AG20443 (cell line): Measurements from ENCODE around the gene FCGR1A.
"Not testable (repeated sequence)": the region's sequence is repeated elsewhere in the genome, so short reads cannot be mapped to it uniquely, and the experiment has no call there.

ENCODE experiments used
- DNase-seq: peaks from one replicate; pipeline ENCODE4 v3.0.0; 2012; ENCODE audit warnings: low spot score, mixed read lengths

FCGR1A gene

DNA sequence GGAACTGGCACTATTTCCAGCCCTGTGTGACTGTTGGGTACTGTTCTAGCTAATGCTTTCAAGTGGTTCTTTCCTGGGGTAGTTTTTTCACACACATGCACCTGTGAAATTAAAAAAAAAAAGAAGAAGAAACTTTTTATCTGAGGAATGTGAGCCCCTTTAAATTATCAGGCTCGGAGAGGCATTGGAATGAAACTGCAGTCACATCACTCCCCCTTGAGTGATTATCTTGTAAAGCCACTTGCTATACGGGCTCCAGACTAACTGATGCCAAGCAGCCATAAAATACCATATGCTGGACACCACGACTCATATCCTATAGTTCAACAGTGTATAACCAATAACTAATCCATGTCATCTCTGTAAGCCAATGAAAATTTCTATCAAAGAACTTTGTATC, 5.4 kb upstream of the FCGR1A start:
- DNase-seq = not testable (repeated sequence)

DNA sequence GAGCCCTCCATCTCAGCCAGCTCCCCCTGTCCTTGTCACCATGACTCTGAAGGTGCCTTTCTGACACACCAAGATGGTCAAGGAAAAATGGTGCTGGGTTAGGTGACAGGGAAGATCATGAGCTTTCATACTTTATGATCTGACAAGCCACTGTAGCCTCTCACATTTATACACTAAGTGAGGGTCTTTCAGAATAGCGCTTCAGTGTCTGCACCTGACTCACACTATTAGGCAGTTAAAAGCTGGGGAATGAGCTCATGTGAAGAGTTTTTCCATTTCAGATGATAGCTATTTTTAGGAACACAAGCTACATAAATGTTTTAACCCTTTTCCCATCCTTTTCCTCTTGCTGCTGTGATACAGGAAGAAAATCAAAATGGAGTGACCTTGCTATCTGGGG, 4.2 kb upstream of the FCGR1A start:
- DNase-seq = not testable (repeated sequence)

DNA sequence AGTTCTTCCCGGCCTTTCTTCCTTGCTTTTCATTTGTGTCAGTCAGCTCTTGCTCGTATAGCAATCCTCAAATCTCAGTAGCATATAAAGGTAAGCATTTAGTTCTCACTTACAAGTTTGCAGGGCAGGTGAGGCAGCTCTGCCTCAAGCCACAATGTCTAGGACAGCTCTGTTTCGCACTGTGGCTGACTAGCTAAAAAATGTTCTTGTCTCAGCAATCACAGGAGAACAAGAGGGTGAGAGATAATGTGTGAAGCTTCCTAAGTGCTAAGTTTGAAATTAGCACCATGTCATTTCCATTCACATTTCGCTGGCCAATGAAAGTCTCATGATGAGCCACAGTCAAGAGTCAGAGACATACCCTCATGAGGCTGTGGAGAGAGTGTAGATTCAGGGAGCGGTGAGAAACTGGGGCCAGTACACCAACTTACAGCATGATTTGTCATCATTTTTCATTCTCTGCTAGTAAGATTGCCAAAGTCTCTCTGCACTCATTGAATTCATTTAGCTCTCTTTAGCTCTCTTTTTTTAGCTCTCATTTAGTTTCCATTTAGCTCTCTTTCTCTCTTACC, 995 bp upstream of the FCGR1A start:
- not testable (repeated sequence) for DNase-seq

DNA sequence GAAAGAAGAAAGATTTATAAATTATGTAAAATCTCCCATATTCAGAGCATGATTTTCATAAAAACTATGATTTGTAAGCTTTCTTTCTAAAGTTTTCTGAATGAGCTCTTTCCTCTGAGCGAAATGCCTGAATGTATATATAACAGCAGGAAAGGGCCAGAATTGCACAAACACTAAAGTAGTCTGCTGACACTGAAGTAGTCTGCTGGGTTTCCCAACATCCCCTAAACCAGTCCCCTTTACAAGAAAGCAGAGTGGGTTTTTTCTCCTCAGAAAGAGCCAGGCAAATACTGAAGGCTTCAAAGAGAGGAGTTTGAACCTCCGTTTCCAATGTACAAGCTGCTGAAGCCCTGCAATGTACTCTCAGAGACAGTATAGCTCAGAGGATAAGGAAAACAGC, 795 bp downstream of the FCGR1A start:
- not testable (repeated sequence) for DNase-seq

DNA sequence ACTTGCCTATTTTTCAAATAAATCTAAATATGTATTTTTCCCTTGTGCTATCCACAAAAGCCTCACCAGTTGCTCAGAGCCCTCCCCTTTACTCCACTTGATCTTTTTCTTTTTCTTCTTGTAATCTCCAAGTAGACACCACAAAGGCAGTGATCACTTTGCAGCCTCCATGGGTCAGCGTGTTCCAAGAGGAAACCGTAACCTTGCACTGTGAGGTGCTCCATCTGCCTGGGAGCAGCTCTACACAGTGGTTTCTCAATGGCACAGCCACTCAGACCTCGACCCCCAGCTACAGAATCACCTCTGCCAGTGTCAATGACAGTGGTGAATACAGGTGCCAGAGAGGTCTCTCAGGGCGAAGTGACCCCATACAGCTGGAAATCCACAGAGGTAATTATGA, 1.4 kb downstream of the FCGR1A start:
- not testable (repeated sequence) for DNase-seq

DNA sequence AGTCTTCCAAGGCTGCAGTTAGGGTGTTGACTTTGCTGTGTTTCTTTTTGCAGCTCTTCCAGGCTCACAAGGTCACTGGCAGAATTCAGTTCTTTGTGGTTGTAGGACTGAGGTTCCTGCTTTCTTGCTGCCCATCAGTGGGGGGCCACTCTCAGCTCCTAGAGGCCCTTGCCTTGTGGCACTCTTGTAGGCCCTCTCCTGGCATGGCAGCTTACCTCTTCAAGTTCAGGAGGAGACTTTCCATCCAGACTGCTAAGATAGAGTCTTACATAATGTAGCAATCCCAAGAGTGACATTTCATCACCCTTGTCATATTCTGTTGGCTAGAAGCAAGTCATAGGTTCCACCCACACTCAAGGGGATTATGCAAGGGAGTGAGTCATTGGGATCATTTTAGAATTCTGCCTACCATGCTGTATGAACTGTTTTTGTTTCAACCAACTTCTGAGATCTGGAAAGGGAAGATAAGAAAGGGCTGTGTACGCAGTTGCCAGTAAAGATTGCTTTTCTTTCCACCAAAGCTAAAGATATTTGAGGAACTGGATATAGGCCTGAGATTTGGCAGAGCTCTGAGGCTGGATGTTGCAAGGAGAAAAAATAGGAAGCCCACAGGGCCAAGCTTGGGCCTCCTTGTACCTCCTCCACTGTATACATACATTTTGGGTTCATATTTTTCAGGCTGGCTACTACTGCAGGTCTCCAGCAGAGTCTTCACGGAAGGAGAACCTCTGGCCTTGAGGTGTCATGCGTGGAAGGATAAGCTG, 5.4 kb downstream of the FCGR1A start:
- DNase-seq = not testable (repeated sequence)

DNA sequence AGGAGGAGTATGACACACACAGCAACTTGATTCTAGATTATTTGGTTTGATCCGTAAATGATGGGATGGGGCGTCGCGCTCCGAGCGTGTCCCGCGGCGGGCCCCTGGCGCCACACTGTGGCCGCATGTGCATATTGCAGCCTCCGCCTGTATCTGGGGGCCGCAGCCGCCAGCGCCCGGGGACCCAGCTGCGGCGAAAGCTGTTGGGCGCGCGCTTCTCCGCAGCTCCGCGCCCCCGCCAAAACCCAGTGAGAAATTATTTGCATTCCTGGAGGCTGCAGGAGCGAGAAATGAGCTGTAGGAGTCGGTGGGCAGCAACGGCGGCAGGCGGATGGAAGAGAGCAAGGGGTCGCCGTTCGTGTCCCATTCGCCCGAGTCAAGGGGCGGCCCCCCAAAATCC, 10.0 kb downstream of the FCGR1A start:
- DNase-seq = peak; percentile 40

DNA sequence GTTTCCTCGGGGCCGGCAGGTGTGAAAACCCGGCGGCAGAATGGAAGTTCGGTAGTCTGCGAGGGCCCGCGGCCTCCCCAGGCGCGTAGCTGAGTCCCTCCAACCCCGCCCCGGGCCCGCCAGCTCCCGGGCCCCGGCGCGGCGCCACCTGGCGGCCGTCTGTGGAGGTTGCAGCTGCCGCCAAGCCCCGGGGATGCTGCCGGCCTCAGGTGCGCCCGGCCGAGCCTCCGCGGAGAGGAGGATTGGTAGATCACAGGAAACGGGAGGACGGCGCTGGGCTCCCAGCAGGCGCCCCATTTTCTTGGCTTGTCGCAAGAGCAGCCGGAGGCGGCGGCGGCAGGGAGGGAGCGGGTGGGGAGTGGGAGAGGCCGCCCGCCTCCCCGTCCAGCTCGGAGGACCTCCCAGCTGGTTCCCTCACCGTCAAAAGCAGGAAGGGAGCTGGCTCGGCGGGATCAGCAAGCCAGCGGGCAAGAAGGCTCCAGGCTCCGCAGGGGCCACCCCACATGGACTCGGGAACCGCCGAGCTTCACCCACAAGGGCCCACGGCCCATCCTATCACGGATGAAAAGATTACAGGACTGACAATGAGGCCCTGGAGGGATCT, 10.5 kb downstream of the FCGR1A start:
- peak; percentile 82 for DNase-seq

DNA sequence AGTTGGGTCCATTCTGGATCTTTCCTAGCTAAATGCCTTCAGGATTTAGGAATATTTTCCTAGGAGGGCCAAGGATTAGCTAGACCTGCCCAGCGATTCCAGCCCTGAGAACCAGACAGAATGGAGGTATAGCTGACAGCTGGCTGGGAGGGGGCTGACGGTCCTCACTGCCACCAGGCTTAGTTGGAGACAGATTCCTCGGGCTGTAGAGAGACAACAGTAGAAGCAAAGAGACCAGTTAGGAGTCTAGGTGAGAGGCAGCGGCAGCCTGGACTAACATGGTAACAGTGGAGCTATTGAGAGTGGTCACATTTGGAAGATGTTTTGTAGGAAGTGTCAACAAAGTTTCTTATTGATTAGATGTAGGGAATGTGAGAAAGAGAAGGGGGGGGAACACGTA, 11.4 kb downstream of the FCGR1A start:
- not testable (repeated sequence) for DNase-seq

DNA sequence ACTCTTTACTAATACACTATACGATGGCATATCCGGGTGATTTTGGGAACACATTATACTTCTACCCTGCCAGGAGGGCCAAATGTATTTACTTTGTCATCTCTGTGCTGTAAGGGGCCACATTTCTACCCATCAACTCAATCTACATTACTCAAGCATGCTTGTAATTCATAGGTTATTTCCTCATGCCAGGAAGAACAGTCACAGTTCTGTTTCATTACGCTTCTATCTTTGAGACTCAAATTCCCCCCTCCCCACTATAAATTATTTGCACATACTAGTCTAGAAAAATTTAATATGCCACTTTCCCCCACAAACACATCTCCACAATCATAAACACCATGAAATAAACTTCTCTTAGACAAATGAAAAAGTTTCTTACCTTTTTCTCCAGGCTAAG, 19.1 kb downstream of the FCGR1A start:
- not testable (repeated sequence) for DNase-seq

DNA sequence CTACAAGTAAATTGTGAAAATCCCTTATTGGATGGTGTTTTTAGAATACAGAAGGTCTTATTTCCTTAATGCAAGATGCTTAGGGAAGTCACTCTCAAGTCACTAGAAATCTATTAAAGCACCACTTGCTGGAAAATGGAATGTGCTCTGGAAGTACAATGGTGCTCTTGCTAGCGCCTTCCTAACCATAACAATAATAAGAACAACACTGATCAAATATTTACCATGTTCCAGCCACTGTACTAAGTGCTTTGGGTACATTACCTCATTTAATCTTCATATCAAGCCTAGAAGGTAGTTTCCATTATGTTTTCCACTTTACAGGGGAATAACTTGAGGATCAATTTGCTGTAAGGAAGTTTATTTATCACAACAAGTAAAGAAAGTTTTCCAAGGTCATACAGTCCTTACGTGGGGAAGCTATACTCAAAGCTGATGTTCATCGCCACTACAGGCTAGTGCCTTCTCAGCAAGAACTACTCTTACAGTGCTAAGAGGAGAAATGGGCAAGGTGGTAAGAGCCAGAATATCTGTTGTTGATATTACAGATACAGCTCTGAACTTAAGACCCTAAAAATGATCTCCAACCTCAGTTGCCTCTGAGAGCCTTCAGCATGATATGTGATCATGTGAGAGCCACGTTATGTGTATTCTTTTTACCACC, 22.1 kb downstream of the FCGR1A start:
- not testable (repeated sequence) for DNase-seq

DNA sequence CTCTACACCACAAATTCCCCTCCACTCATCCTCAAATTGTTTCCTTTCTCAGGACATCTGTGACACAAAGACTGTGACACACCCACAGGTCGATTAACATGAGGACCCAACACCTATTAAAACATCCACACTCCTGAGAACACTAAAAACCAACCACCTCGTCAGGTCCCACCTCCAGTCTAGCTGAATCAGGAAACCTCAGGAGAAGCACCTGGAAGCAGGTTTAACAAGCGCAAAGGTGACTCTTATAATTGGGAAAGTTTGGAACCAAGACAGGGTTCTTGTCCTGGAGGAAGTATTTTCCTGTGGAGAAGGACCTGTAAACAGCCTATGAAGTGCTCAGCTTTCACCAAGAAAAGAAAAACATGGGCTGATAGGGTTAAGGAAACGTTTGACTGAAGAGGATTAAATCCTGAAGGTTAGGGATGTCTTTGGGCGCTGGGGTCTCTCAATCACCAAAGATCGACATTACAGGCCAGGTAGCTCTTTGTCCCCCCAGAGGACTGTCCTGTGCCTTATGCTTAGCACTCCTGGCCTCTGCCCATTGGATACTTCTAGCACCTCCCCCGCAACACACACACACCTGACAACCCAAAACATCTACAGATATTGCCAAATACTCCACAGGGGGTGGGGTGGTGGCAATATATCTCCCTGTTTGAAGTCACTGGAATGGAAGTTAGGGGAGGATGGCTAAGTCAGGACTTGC, 28.4 kb downstream of the FCGR1A start:
- not testable (repeated sequence) for DNase-seq

DNA sequence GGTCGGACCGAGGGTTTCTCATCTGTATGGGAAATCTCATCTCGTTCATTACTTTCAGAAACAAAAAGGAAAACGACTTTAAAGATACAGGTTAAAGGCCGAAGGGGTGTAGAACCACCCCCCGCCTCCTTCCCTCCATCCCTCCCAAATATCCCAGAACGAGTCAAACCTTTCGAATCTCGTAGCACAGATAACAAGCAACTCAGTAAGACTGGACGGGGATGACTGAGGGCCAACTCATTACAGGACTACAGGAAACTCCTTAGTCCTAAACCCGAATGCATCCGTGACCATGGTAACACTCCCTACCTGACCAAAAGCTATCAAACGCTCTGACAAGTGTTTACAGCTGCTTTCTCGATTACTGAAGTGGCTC, 29.0 kb downstream of the FCGR1A start:
- peak; percentile 4 for DNase-seq

DNA sequence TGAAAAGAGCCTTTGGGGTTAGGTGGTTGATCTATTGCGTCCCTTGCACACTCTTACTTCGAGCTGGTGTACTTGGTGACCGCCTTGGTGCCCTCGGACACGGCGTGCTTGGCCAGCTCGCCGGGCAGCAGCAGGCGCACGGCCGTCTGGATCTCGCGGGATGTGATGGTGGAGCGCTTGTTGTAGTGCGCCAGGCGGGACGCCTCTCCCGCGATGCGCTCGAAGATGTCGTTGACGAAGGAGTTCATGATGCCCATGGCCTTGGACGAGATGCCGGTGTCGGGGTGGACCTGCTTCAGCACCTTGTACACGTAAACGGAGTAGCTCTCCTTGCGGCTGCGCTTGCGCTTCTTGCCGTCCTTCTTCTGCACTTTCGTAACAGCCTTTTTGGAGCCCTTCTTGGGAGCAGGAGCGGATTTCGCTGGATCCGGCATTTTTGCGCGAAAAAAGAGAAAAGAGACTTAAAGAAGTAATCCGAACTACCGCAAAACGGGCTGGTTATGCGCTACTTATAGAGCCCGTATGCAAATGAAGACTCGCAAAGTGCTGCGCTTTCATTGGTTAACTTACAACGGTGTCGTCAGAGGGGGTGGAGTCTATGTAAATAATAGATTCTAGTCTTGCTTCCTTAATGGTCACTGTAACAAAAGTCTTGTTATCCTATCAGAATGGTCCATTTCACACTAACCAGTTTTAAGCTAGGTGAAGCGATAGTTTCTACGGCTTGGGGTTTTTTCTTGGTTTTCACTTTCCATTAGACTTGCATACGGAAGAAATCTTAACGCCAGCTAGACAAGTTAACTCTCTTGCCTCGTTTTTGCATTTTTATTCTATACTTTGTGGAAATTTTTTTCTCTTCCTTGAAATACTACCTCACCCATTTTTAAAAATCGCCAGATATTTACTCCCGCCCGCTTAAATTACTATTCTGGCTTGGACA, 29.7 kb downstream of the FCGR1A start:
- DNase-seq = peak; percentile 48

DNA sequence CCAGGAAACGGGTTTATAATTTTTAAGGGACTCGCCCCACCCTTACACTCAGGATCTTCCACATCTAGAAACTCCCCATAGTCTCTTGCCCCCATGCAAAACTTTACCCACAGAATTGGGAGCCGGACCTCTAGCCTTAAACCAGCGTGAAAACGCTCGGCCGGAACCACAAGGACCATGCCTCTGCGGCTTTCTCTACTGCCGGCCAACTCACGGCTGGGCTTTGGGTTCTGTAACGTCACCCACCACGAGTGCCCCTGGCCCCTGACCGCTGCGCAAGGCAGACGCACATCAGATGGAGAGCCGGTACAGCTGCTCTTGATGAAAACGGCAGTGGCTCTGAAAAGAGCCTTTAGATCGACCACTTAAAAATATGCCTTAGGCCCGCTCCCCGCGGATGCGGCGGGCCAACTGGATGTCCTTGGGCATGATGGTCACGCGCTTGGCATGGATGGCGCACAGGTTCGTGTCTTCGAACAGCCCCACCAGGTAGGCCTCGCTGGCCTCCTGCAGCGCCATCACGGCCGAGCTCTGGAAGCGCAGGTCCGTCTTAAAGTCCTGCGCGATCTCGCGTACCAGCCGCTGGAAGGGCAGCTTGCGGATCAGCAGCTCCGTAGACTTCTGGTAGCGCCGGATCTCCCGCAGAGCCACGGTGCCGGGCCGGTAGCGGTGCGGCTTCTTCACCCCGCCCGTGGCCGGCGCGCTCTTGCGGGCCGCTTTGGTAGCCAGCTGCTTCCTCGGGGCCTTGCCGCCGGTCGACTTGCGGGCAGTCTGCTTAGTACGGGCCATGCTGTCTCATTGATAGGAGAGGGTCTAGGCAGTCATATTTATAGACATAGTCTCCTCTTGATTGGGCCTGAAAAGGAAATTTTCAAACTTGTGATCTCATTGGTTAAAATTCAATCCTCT, 30.7 kb downstream of the FCGR1A start:
- not testable (repeated sequence) for DNase-seq

DNA sequence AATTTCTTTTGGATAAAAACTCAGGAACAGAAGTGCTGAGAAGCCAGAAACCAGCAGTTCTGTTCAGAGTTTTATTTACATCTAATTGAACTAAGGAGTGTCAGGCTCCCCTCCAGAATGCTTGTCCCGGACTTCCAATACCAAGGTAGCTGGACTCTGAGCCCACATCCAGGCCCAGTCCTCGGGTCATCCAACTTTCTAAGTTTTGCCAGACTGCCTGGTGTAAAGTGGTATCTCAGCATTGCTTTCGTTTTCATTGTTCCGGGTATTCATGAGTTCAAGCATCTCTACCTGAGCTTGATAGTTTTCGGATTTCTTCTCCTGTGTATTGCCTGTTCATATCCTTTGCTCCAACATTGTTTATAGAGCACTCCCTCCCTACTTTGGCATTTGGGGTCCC, 37.9 kb downstream of the FCGR1A start:
- DNase-seq = not testable (repeated sequence)

DNA sequence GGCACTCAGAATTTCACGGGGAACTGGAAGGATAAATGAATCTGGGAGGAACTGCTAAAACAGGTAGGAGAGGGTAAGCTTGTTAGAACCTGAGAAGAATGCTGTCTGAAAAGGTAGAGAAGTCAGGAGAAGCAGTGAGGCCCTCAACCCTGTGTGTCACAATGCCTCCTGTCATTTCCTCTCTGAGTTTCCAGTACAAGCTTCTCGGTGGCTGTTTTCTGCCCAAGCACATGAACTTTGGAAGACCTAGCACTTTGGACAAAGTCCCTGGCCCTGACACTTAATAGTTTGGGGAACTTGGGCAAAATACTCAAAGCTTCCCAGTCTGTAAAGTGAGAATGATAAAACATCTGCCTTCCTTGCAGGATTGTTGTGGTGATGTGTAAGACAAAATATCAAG, 44.1 kb downstream of the FCGR1A start:
- DNase-seq = not testable (repeated sequence)

DNA sequence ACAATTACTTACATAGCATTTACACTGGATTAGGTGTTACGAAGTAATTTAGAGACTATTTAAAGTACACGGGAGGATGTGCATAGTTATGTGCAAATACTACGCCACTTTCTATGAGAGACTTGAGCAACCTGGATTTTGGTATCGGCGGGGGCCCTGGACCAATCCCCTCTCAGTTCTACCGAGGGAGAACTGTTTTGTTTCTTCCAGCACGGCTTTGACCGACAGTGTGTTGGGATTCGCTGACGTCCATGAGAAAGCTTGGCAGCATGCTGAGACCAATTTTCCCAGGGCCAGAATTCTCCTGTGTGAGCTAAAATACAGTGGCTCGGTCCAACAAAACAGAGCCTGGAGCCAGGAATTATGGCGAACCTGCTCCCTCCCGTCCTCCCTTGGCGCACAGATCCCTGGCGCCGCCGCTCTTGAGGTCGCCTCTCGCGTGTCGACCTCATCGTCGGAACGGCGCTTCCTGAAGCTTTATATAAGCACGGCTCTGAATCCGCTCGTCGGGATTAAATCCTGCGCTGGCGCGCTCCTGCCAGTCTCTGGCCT, 49.3 kb downstream of the FCGR1A start:
- DNase-seq = not testable (repeated sequence)

DNA sequence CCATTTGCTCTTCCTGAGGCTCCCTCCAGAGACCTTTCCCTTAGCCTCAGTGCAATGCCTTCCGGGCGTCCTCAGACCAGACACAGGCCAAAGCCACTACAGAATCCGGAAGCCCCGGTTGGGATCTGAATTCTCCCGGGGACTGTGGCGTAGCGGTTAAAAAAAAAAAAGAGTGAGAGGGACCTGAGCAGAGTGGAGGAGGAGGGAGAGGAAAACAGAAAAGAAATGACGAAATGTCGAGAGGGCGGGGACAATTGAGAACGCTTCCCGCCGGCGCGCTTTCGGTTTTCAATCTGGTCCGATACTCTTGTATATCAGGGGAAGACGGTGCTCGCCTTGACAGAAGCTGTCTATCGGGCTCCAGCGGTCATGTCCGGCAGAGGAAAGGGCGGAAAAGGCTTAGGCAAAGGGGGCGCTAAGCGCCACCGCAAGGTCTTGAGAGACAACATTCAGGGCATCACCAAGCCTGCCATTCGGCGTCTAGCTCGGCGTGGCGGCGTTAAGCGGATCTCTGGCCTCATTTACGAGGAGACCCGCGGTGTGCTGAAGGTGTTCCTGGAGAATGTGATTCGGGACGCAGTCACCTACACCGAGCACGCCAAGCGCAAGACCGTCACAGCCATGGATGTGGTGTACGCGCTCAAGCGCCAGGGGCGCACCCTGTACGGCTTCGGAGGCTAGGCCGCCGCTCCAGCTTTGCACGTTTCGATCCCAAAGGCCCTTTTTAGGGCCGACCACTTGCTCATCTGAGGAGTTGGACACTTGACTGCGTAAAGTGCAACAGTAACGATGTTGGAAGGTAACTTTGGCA, 50.0 kb downstream of the FCGR1A start:
- DNase-seq = not testable (repeated sequence)
